Ectodermal cell (in vitro differentiated cells): ENCODE results near the gene COL21A1.
"Not testable (repeated sequence)": the region's sequence is repeated elsewhere in the genome, so short reads cannot be mapped to it uniquely, and the experiment has no call there.

Source experiments
- H3K27ac ChIP-seq: 2 replicates; pipeline ENCODE4 v1.7.0; 2013; ENCODE audit warnings: mild to moderate bottlenecking, low read depth, low read length; ENCODE audit not compliant: insufficient read depth, poor library complexity, severe bottlenecking
- H3K27me3 ChIP-seq: 2 replicates; pipeline ENCODE4 v1.7.0; 2013; ENCODE audit warnings: mild to moderate bottlenecking, low read length; ENCODE audit not compliant: insufficient read depth, control insufficient read depth, poor library complexity, severe bottlenecking
- H3K36me3 ChIP-seq: one replicate; pipeline ENCODE4 v1.7.0; 2013; ENCODE audit warnings: low read length; ENCODE audit not compliant: control insufficient read depth, insufficient read depth
- H3K4me1 ChIP-seq: one replicate; pipeline ENCODE4 v1.7.0; 2013; ENCODE audit warnings: low read length; ENCODE audit not compliant: control insufficient read depth, insufficient read depth
- H3K4me3 ChIP-seq: 2 replicates; pipeline ENCODE4 v1.7.0; 2013; ENCODE audit warnings: low read depth, low read length, control low read depth; ENCODE audit not compliant: insufficient read depth
- H3K9me3 ChIP-seq: 2 replicates; pipeline ENCODE4 v1.7.0; 2013; ENCODE audit warnings: mild to moderate bottlenecking, low read length, moderate library complexity; ENCODE audit not compliant: control insufficient read depth
- WGBS, 2 experiments: methylation state at CpG; one replicate each; pipeline ENCODE4 v1.1.7; 2013; ENCODE audit warnings: missing lambda C conversion rate in 2 of 2; 5-methylcytosine and 5-hydroxymethylcytosine counted together

COL21A1 gene

GRCh38 chr6:56278171-56278591, 30.8 kb upstream of the COL21A1 start:
- 0 to 9% methylated on average over 1 to 2 of the region's 2 CpGs for WGBS, 2 experiments
- Histone ChIP-seq H3K9me3 (no peaks in the 10 kb centered on the region), H3K4me3 (no peak overlapping the region), H3K27ac (peak overlapping the region; percentile 45), H3K27me3 (no peaks in the 10 kb centered on the region), H3K36me3 (no peaks in the 10 kb centered on the region), H3K4me1 (peaks cover 8% of the 10 kb centered on the region)

- H3K9me3 ChIP-seq, result no peaks in the 10 kb centered on the region
- no peaks in the 10 kb centered on the region for H3K36me3 ChIP-seq
- 91 to 94% methylated on average over 1 of the region's 1 CpG for WGBS, 2 experiments
Observed at GRCh38 chr6:56270812-56271441, 23.5 kb upstream of the COL21A1 start.

DNA sequence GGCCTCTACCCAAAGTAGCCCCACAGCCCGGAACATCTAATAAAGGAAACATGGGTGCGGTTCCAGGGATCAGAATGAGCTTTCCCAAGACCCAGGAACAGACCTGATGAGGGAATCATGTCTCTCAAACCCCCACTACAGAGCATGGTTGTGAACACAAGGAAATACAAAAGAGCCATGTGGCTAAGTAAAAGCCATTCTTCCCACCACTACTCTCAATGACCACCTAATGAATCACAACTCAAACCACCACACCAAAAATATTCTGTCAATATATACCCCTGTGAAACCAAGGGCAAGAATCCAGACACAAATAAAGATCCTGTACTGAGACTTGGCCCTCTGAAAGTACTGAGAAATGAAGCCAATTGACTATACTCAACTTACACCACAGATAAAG, 20.9 kb upstream of the COL21A1 start:
- H3K27me3 ChIP-seq, result no peaks in the 10 kb centered on the region
- H3K36me3 ChIP-seq, result no peaks in the 10 kb centered on the region
- no peak overlapping the region for H3K4me3 ChIP-seq
- WGBS, 2 experiments, result 94 to 100% methylated on average over 2 of the region's 2 CpGs
- no peaks in the 10 kb centered on the region for H3K9me3 ChIP-seq
- H3K27ac ChIP-seq, result no peak overlapping the region
- no peaks in the 10 kb centered on the region for H3K4me1 ChIP-seq

More at GRCh38 chr6:56270812-56271441, 23.5 kb upstream of the COL21A1 start:
- Histone ChIP-seq H3K4me1 (no peaks in the 10 kb centered on the region), H3K27me3 (no peaks in the 10 kb centered on the region), H3K27ac (no peak overlapping the region), H3K4me3 (no peak overlapping the region)

GRCh38 chr6:56266011-56266410, 18.6 kb upstream of the COL21A1 start:
- Histone ChIP-seq H3K4me3 (no peak overlapping the region), H3K4me1 (no peaks in the 10 kb centered on the region), H3K9me3 (no peaks in the 10 kb centered on the region), H3K36me3 (no peaks in the 10 kb centered on the region), H3K27ac (no peak overlapping the region), H3K27me3 (no peaks in the 10 kb centered on the region)
- 78 to 79% methylated on average over 2 to 3 of the region's 3 CpGs for WGBS, 2 experiments

DNA sequence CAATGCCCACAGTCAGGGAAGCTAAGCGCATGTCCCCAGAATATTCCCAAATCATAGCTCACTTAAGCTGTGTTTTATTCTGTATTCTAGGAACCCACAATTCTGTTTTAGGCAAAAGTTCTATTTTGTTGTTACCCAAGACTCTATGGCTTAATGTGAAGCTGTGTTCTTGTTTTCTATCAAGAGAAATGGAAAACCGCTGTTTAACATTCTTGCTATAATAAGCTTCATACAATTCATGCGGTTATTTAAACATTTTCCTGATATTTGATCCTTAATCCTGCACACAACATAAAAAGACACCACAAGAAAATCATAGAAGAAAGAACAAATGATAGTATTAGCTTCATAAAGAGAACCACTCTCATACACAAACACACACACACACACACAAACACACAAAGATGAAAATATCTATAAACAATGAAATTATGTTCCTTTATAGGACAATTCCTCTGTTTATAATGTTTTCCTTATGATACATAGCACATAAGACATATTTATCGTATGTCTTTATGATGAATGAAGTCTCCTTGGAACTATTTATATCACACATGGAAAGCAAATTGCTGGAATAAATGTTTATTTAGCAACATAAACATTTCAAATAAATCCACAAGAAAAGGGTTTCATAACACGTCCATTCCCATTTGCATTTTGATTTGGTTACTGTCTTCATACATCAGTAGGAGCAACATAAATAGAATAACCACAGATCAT, 16.4 kb upstream of the COL21A1 start:
- H3K4me3 ChIP-seq, result no peak overlapping the region
- no peaks in the 10 kb centered on the region for H3K27me3 ChIP-seq
- no peaks in the 10 kb centered on the region for H3K9me3 ChIP-seq
- H3K4me1 ChIP-seq, result no peaks in the 10 kb centered on the region
- WGBS, 2 experiments, result 75 to 84% methylated on average over 2 to 5 of the region's 5 CpGs
- no peak overlapping the region for H3K27ac ChIP-seq
- no peaks in the 10 kb centered on the region for H3K36me3 ChIP-seq

DNA sequence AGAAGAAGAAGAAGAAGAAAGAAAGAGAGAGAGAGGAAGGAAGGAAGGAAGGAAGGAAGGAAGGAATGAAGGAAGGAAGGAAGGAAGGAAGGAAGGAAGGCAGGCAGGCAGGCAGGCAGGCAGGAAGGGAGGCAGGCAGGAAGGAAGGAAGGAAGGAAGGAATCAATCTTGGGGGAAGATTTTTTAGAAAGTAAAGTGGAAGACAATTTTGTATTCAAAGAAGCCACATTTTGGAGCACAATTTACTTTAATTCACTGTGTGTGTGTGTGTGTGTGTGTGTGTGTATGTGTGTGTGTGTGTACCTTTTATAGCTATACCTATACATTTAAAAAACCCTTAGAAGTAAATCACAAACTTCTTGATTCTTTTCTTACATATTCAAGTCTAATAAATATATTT, 13.2 kb upstream of the COL21A1 start:
- H3K36me3 ChIP-seq, H3K4me3 ChIP-seq, H3K27ac ChIP-seq, H3K27me3 ChIP-seq, H3K4me1 ChIP-seq, H3K9me3 ChIP-seq: not testable (repeated sequence)

GRCh38 chr6:56259234-56260077, 12.1 kb upstream of the COL21A1 start:
- Histone ChIP-seq H3K27me3 (no peaks in the 10 kb centered on the region), H3K9me3 (no peaks in the 10 kb centered on the region), H3K4me3 (no peak overlapping the region), H3K36me3 (no peaks in the 10 kb centered on the region), H3K27ac (no peak overlapping the region), H3K4me1 (no peaks in the 10 kb centered on the region)
- WGBS, 2 experiments, result 90 to 93% methylated on average over 2 to 3 of the region's 3 CpGs

DNA sequence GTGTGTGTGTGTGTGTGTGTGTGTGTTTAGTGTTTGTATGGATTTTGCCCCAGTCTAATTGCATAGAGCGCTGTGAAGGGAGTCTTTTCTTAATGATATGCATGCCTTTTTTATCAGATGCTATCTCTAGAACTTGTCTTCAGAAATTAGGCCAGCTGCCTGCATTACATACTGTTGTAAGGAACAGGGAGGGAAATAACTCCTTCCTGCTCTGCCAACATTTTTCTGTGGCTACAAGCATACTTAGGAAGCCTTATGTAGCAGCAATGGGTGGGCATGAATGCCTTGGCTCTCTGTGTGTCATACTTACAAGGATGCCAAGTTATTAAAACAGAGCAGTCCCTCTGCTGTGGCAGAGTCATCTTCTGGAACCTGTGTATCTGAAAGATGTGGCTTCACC, 8.0 kb upstream of the COL21A1 start:
- no peak overlapping the region for H3K27ac ChIP-seq
- H3K36me3 ChIP-seq, result no peaks in the 10 kb centered on the region
- H3K4me1 ChIP-seq, result no peaks in the 10 kb centered on the region
- WGBS, 2 experiments, result 70 to 89% methylated on average over 1 of the region's 1 CpG
- H3K27me3 ChIP-seq, result no peaks in the 10 kb centered on the region
- no peaks in the 10 kb centered on the region for H3K9me3 ChIP-seq
- H3K4me3 ChIP-seq, result no peak overlapping the region

DNA sequence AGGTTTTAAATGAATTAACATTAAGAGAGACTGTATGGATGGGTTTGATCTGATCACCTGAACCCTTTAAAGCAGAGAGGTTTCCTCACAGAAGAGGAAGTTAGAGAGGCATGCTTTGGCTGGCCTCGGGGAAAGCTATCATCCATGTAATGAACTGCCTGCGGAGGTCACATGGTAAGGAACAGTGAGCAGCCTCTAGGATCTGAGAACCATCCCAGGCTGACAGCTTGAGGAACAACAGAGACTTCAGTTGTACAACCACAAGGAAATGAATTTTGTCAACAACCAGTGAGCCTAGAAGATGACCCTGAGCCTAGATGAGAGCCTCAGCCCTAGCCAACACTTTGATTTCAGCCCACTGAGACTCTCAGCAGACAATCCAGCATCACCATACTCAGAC, 2.9 kb upstream of the COL21A1 start:
- H3K4me1 ChIP-seq, result no peaks in the 10 kb centered on the region
- H3K9me3 ChIP-seq, result no peaks in the 10 kb centered on the region
- peaks cover 22% of the 10 kb centered on the region for H3K27me3 ChIP-seq
- no peak overlapping the region for H3K4me3 ChIP-seq
- no peak overlapping the region for H3K27ac ChIP-seq
- WGBS, 2 experiments, result 59 to 60% methylated on average over 2 of the region's 2 CpGs
- no peaks in the 10 kb centered on the region for H3K36me3 ChIP-seq

GRCh38 chr6:56247654-56248122, 308 bp upstream of the COL21A1 start:
- no peaks in the 10 kb centered on the region for H3K9me3 ChIP-seq
- H3K36me3 ChIP-seq, result no peaks in the 10 kb centered on the region
- 42 to 43% methylated on average over 12 of the region's 12 CpGs for WGBS, 2 experiments
- H3K4me1 ChIP-seq, result no peaks in the 10 kb centered on the region
- H3K4me3 ChIP-seq, result peak overlapping the region; percentile 48
- H3K27me3 ChIP-seq, result peaks cover 22% of the 10 kb centered on the region
- H3K27ac ChIP-seq, result no peak overlapping the region
